NCI-H1436 treated with DMSO at 0.1 percent for 48 hours (cell line): ENCODE results near the gene LGALS9B.
"Not testable (repeated sequence)": the region's sequence is repeated elsewhere in the genome, so short reads cannot be mapped to it uniquely, and the experiment has no call there.

ENCODE experiments used
- DNase-seq: peaks from one replicate; lab custom pipeline; 2025; lab: John Stamatoyannopoulos, UW

Gene LGALS9B

DNA sequence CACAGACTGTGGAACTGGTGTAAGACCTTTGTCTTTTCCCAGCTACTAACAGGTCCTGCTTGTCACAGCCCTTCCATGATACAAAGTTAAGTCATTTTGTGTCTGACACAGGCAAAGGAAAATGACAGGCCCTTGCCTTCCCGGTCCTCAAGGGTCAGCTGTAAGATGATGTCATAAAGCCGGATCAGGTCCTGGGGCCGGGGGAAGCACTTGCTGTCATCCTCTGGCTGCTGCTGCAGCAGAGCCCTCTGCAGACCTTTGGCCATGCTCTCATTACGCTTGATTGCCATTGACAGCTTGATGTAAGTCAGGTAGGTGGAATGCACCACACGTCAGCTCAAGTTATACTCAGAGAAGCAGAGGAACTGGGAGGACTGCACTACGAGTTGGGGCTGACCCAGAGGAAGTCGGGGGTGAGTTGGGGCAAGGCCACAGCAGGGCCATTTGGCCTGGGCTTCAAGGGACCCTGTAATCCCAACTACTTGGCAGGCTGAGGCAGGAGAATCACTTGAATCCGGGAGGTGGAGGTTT is 50.9 kb downstream of the LGALS9B start:
- not testable (repeated sequence) for DNase-seq

DNA sequence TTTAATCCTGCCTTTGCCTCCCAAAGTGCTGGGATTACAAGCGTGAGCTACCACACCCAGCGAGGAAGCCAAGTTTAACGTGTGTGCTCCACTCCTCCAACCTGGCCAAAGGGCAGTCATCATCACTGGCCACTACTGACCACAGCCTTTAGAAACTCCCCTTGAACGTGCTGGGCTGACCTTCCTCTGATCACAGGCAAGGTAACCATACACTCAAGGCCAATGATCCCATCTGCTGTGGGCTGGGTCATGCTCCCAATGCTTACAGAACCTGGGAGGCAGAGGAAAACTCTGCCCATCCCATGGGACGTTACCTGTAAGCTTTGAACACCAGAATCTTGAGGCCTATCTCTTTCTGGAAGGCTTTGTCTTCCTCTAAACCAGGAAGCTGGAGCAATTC is 51.9 kb downstream of the LGALS9B start:
- not testable (repeated sequence) for DNase-seq

DNA sequence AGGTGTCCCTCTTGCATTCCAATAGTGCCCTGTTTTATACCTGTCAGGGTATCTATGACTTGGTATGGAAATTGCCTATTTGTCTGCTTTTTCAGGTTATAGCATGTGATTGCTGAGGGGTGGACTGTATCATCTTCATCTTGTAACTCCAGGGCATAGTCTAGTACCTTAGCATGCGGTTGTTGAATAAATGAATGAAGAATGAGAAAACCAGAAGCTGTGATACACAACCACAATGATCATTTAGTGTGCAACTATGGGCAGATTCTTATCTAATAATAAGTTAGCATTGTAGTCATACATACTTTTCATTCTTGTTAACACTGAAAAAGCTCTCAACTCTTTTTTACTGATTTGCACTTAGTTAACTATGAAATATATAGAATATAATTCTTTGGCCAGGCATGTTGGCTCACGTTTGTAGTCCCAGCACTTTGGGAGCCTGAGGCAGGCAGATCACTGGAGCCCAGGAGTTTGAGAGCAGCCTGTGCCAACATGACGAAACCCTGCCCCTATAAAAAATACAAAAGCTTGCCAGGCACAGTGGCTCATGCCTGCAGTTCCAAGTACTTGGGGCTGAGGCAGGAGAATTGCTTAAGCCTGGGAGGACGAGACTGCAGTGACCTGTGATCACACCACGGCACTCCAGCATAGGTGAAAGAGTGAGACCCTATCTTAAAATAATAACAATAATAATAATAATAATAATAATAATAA is 65.9 kb downstream of the LGALS9B start:
- not testable (repeated sequence) for DNase-seq

DNA sequence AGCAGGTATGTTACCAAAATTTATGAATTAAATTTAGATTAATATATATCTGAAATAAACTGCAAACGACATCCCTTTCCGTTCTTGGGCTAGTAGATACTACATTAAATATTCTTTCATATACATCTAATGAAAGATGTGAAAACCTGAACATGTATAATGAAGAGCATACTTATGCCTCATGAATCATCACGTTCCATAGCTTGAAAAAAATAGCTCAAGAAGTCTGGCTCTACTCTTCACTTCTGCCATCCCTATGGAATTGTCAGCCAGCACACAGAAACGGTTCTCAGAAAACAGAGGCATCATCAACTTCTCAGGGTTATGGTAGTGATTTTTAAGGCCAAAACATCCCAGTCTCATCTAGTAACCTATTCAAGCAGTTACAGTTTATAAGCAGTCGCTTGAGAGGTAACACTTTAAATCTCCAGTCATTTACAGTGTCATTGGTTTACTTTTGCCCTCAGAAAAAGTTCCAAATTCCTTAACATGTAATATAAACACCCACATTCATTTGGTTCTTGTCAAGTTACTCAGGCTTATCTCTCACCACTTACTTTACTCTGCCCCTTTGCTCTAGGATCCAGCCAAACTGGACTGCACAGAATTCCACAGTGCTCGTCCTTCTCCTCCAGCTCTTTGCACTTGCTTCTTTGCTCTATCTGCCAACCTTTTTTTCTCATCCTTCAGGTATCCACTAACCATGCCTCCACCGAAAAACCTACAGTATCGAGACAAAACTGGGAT is 66.6 kb downstream of the LGALS9B start:
- not testable (repeated sequence) for DNase-seq
